CD4-positive, alpha-beta T cell treated with Interferon gamma for 1 hour (primary cell): ENCODE data around the gene SEMA3D.

ENCODE experiments used
- DNase-seq: peaks from one replicate; pipeline ENCODE4 v3.0.0-alpha.2; 2020

SEMA3D gene

DNA sequence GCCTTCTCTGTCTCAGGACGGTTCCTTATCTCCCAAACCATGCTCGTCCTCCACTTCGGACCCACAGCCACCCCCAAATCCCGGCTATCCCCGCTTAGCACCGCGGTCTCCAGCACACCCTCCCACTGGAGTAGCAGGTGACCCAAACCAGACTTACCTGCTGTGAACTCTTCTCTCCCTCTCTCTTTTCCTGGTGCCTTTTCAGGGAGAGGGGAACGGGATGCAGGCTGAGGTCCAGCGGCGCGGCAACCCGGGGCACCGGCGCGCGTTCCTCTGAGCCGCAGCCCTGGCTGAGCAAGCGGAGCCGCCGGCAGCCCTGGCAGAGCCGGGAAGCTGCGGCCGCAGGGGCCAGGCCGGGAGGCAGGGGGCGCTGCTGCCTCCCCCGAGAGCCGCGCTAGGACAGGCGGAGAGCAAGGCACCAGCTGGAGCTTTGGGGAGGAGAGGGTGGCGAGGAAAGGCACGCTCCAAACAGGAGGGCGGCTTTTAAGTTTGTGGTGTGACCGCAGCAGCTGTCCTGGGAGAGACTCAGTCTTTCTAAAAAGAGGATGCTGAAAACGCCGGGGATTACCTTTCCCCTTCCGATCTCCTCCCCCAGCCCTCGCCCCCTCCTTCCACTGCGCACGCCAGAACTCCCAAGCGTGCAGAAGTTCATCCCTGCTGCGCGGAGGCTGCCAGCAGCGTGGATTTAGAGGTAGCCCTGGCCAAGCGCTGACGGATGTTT, at the start of gene SEMA3D:
TSS of gene SEMA3D (minus strand) at position 536 of the 721 bp plus-strand sequence. CDS start 65,165 bp downstream, outside the sequence.
- DNase-seq, result peak; percentile 36

DNA sequence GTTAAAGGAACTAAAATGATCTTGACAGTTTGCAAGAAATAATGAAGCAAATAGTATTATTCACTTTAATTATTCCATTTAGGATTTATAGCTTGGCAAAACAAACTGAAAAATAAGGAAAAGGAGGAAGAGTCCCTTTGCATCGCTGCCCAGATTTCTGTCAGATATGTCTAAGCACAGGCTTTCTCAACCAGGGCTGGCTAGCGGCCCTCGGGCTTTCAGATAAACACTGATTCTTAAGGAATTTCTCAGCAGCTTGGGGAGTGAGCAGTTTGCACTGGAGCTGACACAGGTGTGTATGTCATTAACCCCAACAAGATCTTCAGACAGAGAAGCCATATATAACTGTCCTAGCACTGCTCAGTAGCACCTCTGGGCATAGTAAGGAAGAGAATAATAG, 47.9 kb upstream of the SEMA3D start:
- DNase-seq, result no peak

- DNase-seq, result no peak
Observed at GRCh38 chr7:85232068-85232467, 45.2 kb upstream of the SEMA3D start.

- DNase-seq, result no peak
Observed at GRCh38 chr7:85230623-85231022, 43.8 kb upstream of the SEMA3D start.

DNA sequence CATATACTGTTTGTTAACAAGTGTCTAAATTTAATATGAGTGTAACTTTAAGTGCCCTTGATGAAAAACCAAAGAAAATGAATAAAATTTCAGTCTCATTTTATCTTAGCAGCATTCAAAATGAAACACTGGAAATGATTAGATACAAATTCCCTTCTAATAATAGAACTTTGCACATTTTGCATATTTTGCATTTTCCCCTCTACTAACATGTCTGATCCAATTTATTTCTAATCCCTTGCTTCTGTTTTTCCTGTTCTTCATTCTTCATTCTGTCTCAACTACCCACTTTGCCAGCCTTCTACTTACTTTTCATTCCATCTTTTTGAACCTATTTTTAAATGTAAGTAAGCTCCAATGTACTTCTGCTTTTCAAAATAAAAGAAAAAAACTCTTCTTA, 42.7 kb upstream of the SEMA3D start:
- DNase-seq, result no peak

GRCh38 chr7:85226361-85227085, 39.7 kb upstream of the SEMA3D start:
- no peak for DNase-seq

GRCh38 chr7:85224171-85224570, 37.3 kb upstream of the SEMA3D start:
- no peak for DNase-seq

GRCh38 chr7:85222522-85222921, 35.7 kb upstream of the SEMA3D start:
- DNase-seq, result no peak

DNA sequence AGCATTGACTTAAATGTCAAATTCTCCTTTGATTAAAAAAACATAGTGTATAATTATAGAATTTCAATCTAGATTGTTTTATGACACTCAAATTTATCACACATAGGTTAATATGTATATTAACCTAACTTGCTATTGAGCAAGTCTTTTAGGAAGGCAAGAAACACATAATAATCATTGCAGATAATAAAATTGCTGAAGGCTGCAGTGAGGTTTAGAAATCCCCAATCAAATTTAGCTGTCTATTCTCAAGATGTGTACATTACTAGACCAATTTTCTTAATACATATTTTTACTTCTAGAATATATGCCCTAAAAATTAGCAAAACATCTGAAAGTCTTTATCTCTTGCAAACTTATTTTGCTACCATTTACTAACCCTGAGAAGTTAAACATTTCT, 34.9 kb upstream of the SEMA3D start:
- no peak for DNase-seq

GRCh38 chr7:85220651-85221050, 33.8 kb upstream of the SEMA3D start:
- no peak for DNase-seq

DNA sequence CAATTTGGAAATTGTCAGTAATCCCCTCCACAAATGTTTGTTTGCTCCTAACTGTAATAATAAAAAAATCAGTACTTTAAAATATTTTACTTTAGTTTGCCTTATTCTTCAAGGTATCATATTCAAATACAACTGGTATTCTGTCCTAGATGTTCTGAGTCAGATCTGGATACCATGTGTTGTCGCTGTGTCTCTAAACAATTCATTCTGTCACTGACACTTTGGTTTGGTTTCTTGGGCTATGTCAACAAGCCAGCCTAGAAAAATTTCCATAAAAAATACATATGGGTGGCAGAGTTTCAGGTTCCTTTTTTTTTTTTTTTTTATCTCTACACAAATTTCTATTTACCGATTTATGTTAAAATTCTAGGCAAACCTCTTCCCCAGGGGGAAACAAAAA, 33.2 kb upstream of the SEMA3D start:
- DNase-seq, result no peak

GRCh38 chr7:85217085-85217484, 30.2 kb upstream of the SEMA3D start:
- DNase-seq, result no peak

GRCh38 chr7:85215098-85215497, 28.2 kb upstream of the SEMA3D start:
- DNase-seq, result no peak

DNA sequence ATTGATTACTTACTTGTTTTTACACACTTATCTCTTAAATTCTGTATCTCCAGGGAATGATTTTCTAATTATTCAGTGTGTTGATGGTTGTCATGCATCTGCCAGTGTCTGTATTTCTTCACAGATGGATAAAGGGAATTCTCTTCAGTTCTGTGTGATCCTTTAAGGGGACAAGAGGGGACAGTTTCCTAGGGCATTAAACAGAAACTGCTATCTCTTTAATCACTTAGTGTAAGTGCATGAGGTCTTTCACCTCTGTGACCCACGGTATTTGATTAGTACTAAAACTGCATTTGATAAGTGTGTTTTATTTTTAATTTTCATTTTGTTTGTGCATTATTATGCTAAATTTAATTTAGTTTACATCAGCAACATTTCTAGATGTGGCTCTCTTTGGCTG, 26.6 kb upstream of the SEMA3D start:
- DNase-seq, result no peak

DNA sequence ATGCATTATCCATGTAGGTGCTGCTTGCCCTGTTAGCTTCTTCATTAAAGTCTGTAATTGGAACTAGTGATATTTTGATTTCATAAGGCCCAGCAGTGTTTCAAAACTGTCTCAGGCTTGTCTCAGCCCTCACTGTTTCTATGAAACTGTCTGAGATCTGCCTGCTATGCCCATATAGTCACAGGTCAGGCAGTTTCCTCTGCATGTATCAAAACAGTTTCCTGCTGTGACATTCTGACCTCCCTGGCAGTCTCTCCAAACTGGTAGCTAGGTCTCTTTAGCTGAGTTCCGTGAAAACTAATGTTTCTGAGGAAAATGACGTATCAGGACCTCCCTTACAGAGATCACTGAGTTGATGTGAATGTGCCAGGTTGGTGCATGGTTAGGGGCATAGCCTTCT, 18.9 kb upstream of the SEMA3D start:
- DNase-seq, result no peak

- no peak for DNase-seq
Observed at GRCh38 chr7:85204496-85204895, 17.6 kb upstream of the SEMA3D start.

DNA sequence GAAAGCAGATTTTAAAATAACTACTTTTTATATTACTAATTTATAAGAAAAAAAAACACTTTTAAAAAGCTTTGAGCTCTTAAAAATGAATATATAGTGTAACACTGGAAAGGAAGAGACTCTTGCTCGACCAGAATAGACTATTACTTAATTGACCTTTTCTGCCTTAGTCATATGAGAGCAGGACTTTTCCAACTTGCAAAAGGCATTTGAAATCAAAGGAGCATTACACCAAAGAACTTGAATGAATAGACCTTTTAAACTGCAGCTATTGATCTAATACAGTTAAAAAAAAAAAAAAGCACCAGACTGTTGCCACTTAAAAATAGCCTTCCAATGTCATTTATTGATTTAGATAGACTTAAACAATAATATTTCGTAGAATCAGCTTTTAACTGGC, 17.2 kb upstream of the SEMA3D start:
- no peak for DNase-seq

- no peak for DNase-seq
Observed at GRCh38 chr7:85201209-85201608, 14.4 kb upstream of the SEMA3D start.

GRCh38 chr7:85196696-85197095, 9.8 kb upstream of the SEMA3D start:
- DNase-seq, result no peak

DNA sequence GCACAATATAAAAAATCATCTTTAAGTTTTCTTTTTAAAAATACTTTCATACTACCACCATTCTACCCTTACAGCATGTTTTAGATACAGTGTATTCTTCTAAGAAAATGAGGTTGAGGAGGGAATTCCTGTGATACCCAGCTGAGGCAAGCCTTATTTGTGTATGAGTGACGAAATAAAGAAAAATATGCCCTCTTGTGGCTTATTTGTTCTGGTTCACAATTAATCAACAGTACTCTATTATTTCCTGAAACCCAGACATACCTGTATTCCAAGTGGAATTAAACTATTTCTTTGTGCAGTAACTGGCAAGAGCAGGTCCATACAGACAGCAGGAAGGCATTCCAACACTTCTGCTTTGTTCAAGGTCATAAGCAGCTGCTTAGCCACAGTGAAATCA, 4.5 kb upstream of the SEMA3D start:
- no peak for DNase-seq

- no peak for DNase-seq
Observed at GRCh38 chr7:85186083-85186520, 754 bp downstream of the SEMA3D start.

- no peak for DNase-seq
Observed at GRCh38 chr7:85185424-85186082, 1.3 kb downstream of the SEMA3D start.

DNA sequence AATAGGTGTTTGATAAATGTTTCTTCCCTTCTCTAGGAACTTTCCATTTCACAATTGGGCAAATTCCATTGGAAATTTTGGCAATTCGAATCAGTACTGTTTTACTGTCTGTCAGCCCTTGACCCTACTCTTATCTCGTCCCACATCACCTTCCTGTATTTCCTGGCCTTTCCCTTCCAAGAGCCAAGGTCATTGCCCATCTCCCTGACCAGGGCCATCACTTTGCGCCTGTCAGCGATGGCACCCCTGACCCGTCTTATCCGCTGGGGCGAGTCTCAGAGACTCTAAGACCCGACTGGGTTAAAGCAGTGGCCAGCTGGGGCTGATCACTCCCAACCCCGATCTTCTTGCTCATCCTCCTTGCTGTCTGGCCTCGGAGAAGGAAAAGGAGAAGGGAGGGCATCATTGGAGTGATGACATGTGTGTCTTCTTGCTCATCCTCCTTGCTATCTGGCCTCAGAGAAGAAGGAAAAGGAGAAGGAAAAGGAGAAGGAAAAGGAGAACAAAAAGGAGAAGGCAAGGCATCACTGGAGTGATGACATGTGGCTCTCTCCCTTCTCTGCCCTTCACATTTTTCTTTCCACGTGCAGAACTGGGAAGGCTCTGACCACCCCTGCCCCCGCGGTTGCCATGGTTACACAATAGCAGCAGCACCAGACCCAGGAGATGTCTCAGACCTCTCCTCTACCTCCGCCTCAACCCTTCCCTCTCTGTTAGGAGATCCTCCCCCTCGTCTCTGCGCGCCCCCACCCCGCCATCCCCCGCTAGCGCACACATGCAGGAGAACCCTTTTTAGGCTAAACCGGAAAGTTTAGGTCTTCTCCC, 2.0 kb downstream of the SEMA3D start:
- DNase-seq, result no peak
